Peyer's patch (tissue), 4 donors: Measurements from ENCODE around the gene SIN3B.

ENCODE experiments used
- CTCF ChIP-seq, 6 experiments: fragments of 450-650 bp in 4 of 6; fragments of 200-600 bp in 2 of 6; sonication (generic) in 1 of 6; IDR thresholded peaks; one replicate each; pipeline ENCODE4 v1.5.1; 2017 to 2019; ENCODE audit warnings: antibody characterized with exemption in 6 of 6, mild to moderate bottlenecking in 3 of 6, moderate library complexity in 1 of 6
- POLR2A ChIP-seq, 2 donors: fragments of 450-650 bp; IDR thresholded peaks; one replicate each; pipeline ENCODE4 v1.5.1; 2017; ENCODE audit warnings: antibody characterized with exemption in 2 of 2, mild to moderate bottlenecking in 2 of 2, moderate library complexity in 2 of 2

DNA sequence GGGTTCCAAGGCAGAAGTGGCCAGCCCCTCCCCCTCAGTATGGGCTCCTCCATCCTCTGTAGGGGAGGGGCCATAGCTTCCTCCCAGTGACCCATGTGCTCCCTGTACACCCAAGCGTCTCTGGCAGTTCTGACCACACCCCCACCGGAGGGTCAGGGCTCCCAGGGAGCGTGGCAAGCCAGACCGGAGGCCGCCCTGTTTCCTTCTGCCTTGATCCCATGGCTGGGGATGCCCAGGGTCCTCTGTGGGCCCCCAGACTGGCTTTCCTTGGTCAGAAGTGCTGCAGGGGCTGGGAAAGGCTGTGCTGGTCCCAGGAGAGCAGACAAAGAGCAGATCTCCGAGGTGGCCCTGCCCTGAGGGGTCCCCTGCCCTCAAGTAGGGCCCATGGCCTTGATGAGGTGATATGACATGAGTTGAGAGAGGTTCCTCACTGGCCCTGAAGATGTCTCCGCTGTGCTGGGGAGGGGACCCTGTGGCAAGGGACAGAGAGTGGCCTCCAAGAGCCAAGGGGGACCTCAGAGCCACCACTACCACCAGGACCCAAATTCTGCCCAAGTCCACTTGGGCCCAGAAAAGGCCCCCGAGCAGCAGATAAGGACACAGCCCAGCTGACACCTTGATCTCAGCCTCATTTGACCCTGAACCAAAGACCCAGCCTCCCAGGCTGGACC is 51.8 kb downstream of the SIN3B start:
- TF ChIP-seq CTCF (IDR thresholded peaks at IDR 0.05) (no peak), POLR2A (IDR thresholded peaks at IDR 0.05) (no peak)
